ENCODE data around the gene DALRD3. TPM values are rescaled to one million over a fixed set of nuclear protein-coding genes. Genes with fewer than 3 reads are reported as not detected.
A peak's percentile ranks its signal among the peaks of the same experiment; 100 is the strongest.

The DALRD3 gene
- total and polyA plus RNA-seq, 2 donors from 2014 or later: 41.6 to 46.8 TPM

- TF ChIP-seq CTCF (IDR thresholded peaks at IDR 0.05; ENCODE audit: borderline replicate concordance, extremely low read depth, insufficient read depth): no peak
- H3K27me3 ChIP-seq (ENCODE audit: control insufficient read depth, insufficient read depth, low read length): no peaks in the 10 kb centered on the region
- H3K4me3 ChIP-seq (ENCODE audit: low read length in 3 of 3): no peak overlapping the region
- H3K27ac ChIP-seq (ENCODE audit: low read depth in 2 of 2, low read length in 2 of 2): no peak overlapping the region
- H3K4me1 ChIP-seq (ENCODE audit: control insufficient read depth in 2 of 3, insufficient read depth in 2 of 3, low read depth in 1 of 3, low read length in 3 of 3): no peaks in the 10 kb centered on the region
- intact Hi-C loops (cut with DNase I): no loop called here
- H3K36me3 ChIP-seq (ENCODE audit: control insufficient read depth in 2 of 3, insufficient read depth in 3 of 3, low read length in 3 of 3): peaks cover 14 to 62% (median 50%) of the 10 kb centered on the region in 3 donors
- FAIRE-seq (no peak), DNase-seq (no peak)
- H3K9me3 ChIP-seq (ENCODE audit: control insufficient read depth in 2 of 3, insufficient read depth in 1 of 3, low read length in 3 of 3): no peaks in the 10 kb centered on the region
- H3K9ac ChIP-seq (ENCODE audit: low read length in 3 of 3): no peak overlapping the region
Observed at GRCh38 chr3:48970586-48970985, 47.8 kb downstream of the DALRD3 start.

- no peaks in the 10 kb centered on the region for H3K4me1 ChIP-seq (ENCODE audit: control insufficient read depth in 2 of 3, insufficient read depth in 2 of 3, low read depth in 1 of 3, low read length in 3 of 3)
- intact Hi-C loops (cut with DNase I): no loop called here
- no peak for TF ChIP-seq CTCF (IDR thresholded peaks at IDR 0.05; ENCODE audit: borderline replicate concordance, extremely low read depth, insufficient read depth)
- H3K27me3 ChIP-seq (ENCODE audit: control insufficient read depth, insufficient read depth, low read length): no peaks in the 10 kb centered on the region
- H3K36me3 ChIP-seq (ENCODE audit: control insufficient read depth in 2 of 3, insufficient read depth in 3 of 3, low read length in 3 of 3): peaks cover 9 to 45% (median 40%) of the 10 kb centered on the region in 3 donors
- DNase-seq: peak in 1 of 5 donors; percentile 7
- no peak for FAIRE-seq
- no peak overlapping the region for H3K27ac ChIP-seq (ENCODE audit: low read depth in 2 of 2, low read length in 2 of 2)
- no peak overlapping the region for H3K4me3 ChIP-seq (ENCODE audit: low read length in 3 of 3)
- no peaks in the 10 kb centered on the region for H3K9me3 ChIP-seq (ENCODE audit: control insufficient read depth in 2 of 3, insufficient read depth in 1 of 3, low read length in 3 of 3)
- no peak overlapping the region for H3K9ac ChIP-seq (ENCODE audit: low read length in 3 of 3)
Observed at GRCh38 chr3:48966876-48967361, 51.5 kb downstream of the DALRD3 start.

GRCh38 chr3:48966367-48966766, 52.0 kb downstream of the DALRD3 start:
- Histone ChIP-seq H3K27ac (ENCODE audit: low read depth in 2 of 2, low read length in 2 of 2) (no peak overlapping the region), H3K4me3 (ENCODE audit: low read length in 3 of 3) (no peak overlapping the region), H3K4me1 (ENCODE audit: control insufficient read depth in 2 of 3, insufficient read depth in 2 of 3, low read depth in 1 of 3, low read length in 3 of 3) (no peaks in the 10 kb centered on the region), H3K9ac (ENCODE audit: low read length in 3 of 3) (no peak overlapping the region), H3K36me3 (ENCODE audit: control insufficient read depth in 2 of 3, insufficient read depth in 3 of 3, low read length in 3 of 3) (peaks cover 5 to 40% (median 35%) of the 10 kb centered on the region in 3 donors), H3K9me3 (ENCODE audit: control insufficient read depth in 2 of 3, insufficient read depth in 1 of 3, low read length in 3 of 3) (no peaks in the 10 kb centered on the region), H3K27me3 (ENCODE audit: control insufficient read depth, insufficient read depth, low read length) (no peaks in the 10 kb centered on the region)
- no peak for FAIRE-seq
- peak in 2 of 5 donors; percentile 11 to 17 for DNase-seq
- intact Hi-C loops (cut with DNase I): no loop called here
- TF ChIP-seq CTCF (IDR thresholded peaks at IDR 0.05; ENCODE audit: borderline replicate concordance, extremely low read depth, insufficient read depth): no peak

Small RNA genes lying within 50 kb of the gene (microRNA-seq; reads per million reads assigned to microRNA genes)
- 8,414 reads per million, percentile 94 among the genes with 10 or more reads in this experiment for gene MIR191
- 1,112 reads per million, percentile 80 among the genes with 10 or more reads in this experiment for gene MIR425

Other genes with a start within 250 kb of the DALRD3 start
- gene PRKAR2A, start 170.7 kb downstream of the DALRD3 start, total RNA-seq: 49.9 TPM
- gene PRKAR2A, start 170.7 kb downstream of the DALRD3 start, polyA plus RNA-seq (ENCODE audit: insufficient read depth, low read depth, low replicate concordance): 10.4 TPM
- gene SLC25A20, start 119.7 kb downstream of the DALRD3 start, total RNA-seq: 9.9 TPM
- 59.2 TPM for gene SLC25A20, start 119.7 kb downstream of the DALRD3 start, polyA plus RNA-seq (ENCODE audit: insufficient read depth, low read depth, low replicate concordance)
- gene ARIH2, start 99.7 kb downstream of the DALRD3 start, total RNA-seq: 75.7 TPM
- gene ARIH2, start 99.7 kb downstream of the DALRD3 start, polyA plus RNA-seq (ENCODE audit: insufficient read depth, low read depth, low replicate concordance): 30.4 TPM
- gene P4HTM, start 28.3 kb downstream of the DALRD3 start, total RNA-seq: 63.7 TPM
- gene P4HTM, start 28.3 kb downstream of the DALRD3 start, polyA plus RNA-seq (ENCODE audit: insufficient read depth, low read depth, low replicate concordance): 72.6 TPM
- gene WDR6, start 11.2 kb downstream of the DALRD3 start, total RNA-seq: 158 TPM
- gene WDR6, start 11.2 kb downstream of the DALRD3 start, polyA plus RNA-seq (ENCODE audit: insufficient read depth, low read depth, low replicate concordance): 105 TPM
- gene NDUFAF3, start 3.5 kb upstream of the DALRD3 start, total RNA-seq: 106 TPM
- 190 TPM for gene NDUFAF3, start 3.5 kb upstream of the DALRD3 start, polyA plus RNA-seq (ENCODE audit: insufficient read depth, low read depth, low replicate concordance)
- gene IMPDH2, start 10.8 kb upstream of the DALRD3 start, total RNA-seq: 132 TPM
- 99.9 TPM for gene IMPDH2, start 10.8 kb upstream of the DALRD3 start, polyA plus RNA-seq (ENCODE audit: insufficient read depth, low read depth, low replicate concordance)
- 92.1 TPM for gene QRICH1, start 75.5 kb upstream of the DALRD3 start, total RNA-seq
- gene QRICH1, start 75.5 kb upstream of the DALRD3 start, polyA plus RNA-seq (ENCODE audit: insufficient read depth, low read depth, low replicate concordance): 23.0 TPM
- gene QARS1, start 86.2 kb upstream of the DALRD3 start, total RNA-seq: 231 TPM
- gene QARS1, start 86.2 kb upstream of the DALRD3 start, polyA plus RNA-seq (ENCODE audit: insufficient read depth, low read depth, low replicate concordance): 209 TPM
- 67.2 TPM for gene USP19, start 102.2 kb upstream of the DALRD3 start, total RNA-seq
- gene USP19, start 102.2 kb upstream of the DALRD3 start, polyA plus RNA-seq (ENCODE audit: insufficient read depth, low read depth, low replicate concordance): 29.3 TPM
- 444 TPM for gene LAMB2, start 114.5 kb upstream of the DALRD3 start, total RNA-seq
- 460 TPM for gene LAMB2, start 114.5 kb upstream of the DALRD3 start, polyA plus RNA-seq (ENCODE audit: insufficient read depth, low read depth, low replicate concordance)
- gene CCDC71, start 147.8 kb upstream of the DALRD3 start, total RNA-seq: 27.6 TPM
- 21.0 TPM for gene CCDC71, start 147.8 kb upstream of the DALRD3 start, polyA plus RNA-seq (ENCODE audit: insufficient read depth, low read depth, low replicate concordance)
- 23.4 TPM for gene KLHDC8B, start 153.0 kb upstream of the DALRD3 start, total RNA-seq
- 36.5 TPM for gene KLHDC8B, start 153.0 kb upstream of the DALRD3 start, polyA plus RNA-seq (ENCODE audit: insufficient read depth, low read depth, low replicate concordance)